HG02642 (cell line): Measurements from ENCODE around the gene HCFC1.
"Not testable (repeated sequence)": the region's sequence is repeated elsewhere in the genome, so short reads cannot be mapped to it uniquely, and the experiment has no call there.

Source experiments
- ATAC-seq: cut with Tn5 transposase; IDR thresholded peaks from one replicate; pipeline ENCODE4 v1.9.1; 2021; ENCODE audit warnings: mild to moderate bottlenecking; ENCODE audit not compliant: unreplicated experiment, poor library complexity

The HCFC1 gene

DNA sequence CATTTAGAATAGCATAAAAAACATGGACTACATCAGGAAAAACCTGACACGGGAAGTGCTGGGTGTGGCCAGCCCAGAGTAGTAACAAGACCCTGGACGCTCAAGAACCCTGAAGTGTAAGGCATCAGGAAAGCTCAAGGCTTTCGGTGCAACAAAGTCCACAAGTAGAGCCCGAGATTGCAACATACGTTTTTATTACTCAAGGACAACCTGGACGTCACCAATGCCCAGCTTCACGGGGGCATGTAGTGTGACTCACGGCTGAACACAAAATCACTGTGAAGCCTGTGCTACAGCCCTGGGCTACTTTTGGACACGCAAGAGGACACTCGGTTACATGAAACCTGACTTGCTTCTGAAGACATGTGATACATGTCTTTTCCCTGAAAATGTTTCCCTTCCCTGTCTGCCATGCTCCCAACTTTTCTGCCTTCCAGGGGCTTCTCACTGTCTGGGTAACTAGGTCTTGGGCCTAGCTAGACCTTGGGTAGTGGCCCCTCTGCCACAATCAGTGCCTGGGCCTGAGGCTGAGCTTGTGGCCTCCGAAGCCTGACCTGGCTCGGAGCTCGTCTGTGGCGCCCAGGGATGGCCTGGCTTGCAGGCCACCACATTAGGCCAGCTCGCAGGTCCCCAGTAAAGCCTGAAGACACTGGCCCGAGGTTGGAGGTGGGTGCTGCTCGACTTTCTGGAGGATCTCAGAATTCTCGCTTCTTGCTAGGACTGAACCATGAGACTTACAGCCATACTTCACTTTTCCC is 38.9 kb upstream of the HCFC1 start:
- ATAC-seq, result no peak

DNA sequence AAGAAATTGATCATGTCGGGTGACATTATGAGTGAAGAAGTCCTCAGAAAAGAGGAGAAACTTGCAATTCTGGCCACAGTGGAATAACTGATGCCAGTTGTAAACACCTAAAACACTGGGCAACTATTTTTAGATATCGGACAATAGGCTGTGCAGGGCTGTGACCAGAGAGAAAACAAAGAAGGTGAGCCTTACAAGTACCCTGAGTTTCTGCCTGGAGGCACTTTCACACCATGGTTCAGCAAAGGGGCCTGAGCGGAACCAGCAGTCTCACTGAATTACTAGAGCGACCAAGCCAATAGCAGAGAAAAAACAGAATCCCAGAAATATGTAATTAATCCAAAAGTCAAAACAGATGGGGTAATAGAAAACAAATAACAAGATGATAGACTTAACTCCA is 36.9 kb upstream of the HCFC1 start:
- peak; percentile 4 for ATAC-seq

GRCh38 chrX:154006947-154007346 is 35.3 kb upstream of the HCFC1 start:
- no peak for ATAC-seq

GRCh38 chrX:154004315-154004714 is 32.7 kb upstream of the HCFC1 start:
- no peak for ATAC-seq

GRCh38 chrX:154002215-154002719 is 30.6 kb upstream of the HCFC1 start:
- ATAC-seq, result no peak

DNA sequence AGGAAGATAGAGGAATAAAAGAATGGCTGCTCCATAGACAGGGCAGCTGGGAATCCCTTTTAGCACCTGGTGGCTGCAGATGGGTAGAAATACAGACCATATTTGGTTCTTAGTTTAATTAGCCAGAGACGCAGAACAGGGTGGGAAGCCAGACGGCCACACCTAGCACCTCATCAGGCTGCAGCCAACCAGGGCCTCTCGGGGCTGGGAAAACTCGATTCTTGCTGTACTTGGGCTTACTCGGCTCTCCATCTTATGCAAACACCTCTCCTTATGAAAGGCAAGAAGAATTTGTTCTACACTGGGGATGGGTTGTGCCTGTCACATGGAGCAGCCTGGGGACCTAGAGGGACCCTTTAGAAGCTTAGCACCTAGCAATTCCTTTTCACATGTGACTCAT is 28.4 kb upstream of the HCFC1 start:
- no peak for ATAC-seq

DNA sequence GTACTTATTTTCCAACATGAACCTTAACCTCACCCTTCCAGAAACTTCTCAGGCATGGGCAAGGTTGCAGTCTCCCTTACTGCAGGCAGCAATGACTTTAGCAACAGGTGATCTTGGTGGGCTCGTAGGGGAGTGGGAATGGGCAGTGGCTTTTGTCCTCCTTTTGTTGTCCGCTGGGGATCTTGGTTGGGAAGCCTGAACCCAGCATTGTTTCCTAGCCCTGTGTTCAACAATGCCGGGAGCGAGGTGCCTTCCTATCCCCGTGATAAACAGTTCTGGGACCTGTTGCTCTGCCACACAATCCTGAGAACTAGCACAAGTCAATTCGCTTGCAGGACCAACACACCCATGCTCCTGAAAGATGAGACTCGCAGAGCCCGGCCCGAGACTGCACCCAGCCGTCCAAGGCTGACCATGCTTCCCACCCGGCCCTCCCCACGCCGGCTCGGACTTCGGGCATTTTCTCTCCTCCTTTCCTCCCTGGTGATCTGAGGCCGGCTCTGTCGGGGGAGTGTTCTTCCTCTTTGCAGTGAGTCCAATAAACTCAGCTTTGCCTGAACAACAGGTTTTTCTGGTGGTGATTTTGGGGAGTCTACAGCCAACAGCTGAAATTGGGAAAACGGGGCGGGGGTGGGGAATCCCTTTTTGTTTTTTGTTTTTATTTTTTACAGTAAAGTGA is 27.9 kb upstream of the HCFC1 start:
- ATAC-seq, result no peak

DNA sequence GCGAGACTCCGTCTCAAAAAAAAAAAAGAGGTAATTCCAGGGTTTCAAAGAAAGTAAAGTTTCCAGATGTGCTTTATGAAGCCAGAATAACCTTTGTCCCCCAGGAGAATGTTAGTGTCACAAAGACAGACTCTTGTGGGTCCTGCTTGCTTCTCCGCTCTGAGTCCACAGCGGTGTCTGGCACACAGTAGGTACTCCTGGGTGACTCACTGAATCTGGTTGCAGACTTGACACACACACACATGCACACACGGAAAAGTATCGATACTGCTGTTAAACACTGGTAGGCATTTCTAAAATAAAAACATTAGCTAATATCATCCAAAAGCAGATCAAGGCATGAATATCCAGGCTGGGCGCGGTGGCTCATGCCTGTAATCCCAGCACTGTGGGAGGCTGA is 23.9 kb upstream of the HCFC1 start:
- no peak for ATAC-seq

GRCh38 chrX:153994398-153994797 is 22.8 kb upstream of the HCFC1 start:
- ATAC-seq, result not testable (repeated sequence)

DNA sequence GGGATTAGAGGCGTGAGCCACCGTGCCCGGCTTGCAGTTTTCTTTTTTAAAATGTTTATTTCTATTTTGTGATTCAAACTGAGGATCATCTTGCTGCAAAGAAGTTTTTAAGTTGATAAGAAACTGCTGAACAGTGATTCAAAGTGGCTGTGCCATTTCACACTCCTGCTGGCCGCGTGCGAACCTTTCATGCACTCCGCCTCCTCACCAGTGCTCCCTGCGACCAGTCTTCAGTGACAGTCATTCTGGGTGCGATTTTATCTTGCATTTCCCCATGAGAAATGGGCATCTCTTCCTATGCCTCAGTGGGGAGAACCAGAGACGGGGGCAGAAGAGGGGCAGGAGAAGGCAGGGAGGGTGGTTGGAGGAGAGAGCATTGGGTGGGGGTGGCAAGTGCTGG is 22.4 kb upstream of the HCFC1 start:
- no peak for ATAC-seq

DNA sequence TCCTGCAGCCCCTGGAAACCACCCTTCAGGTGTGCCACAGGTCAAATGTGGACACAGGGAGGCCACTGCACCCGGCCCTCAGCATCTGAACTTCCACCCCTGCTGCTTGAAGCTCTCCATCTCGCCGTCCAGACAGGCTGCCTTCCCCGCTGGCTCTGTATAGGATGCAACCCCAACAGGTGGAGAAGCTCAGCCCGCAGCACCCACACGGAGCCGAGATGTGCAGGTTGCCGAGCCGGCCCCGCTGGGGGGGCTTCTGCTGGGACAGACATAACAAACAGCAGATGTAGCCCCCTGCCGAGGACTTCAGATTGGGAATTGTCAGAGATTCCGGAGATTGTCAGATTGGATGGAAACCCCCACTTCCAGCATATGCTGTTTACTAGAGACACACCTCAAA is 21.5 kb upstream of the HCFC1 start:
- no peak for ATAC-seq

- no peak for ATAC-seq
Measured at GRCh38 chrX:153992180-153992579, 20.6 kb upstream of the HCFC1 start.

DNA sequence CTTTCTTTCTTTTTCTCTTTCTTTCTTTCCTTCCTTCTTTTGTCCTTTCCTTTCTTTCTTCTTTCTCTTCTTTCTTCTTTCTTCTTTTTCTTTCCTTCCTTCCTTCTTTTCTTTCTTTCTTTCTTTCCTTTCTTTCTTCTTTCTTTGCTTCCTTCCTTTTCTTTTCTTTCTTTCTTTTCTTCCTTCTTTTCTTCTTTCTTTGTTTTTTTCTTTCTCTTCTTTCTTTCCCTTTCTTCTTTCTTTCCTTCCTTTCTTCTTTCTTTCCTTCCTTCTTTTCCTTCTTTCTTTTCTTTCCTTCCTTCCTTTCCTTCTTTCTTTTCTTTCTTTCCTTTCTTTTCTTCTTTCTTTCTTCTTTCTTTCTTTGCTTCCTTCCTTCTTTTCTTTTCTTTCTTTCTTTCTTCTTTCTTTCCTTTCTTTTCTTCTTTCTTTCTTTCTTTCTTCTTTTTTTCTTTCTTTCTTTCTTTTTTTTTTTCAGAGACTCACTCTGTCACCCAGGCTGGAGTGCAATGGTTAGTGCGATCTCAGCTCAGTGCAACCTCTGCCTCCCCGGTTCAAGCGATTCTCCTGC is 19.5 kb upstream of the HCFC1 start:
- ATAC-seq, result no peak

DNA sequence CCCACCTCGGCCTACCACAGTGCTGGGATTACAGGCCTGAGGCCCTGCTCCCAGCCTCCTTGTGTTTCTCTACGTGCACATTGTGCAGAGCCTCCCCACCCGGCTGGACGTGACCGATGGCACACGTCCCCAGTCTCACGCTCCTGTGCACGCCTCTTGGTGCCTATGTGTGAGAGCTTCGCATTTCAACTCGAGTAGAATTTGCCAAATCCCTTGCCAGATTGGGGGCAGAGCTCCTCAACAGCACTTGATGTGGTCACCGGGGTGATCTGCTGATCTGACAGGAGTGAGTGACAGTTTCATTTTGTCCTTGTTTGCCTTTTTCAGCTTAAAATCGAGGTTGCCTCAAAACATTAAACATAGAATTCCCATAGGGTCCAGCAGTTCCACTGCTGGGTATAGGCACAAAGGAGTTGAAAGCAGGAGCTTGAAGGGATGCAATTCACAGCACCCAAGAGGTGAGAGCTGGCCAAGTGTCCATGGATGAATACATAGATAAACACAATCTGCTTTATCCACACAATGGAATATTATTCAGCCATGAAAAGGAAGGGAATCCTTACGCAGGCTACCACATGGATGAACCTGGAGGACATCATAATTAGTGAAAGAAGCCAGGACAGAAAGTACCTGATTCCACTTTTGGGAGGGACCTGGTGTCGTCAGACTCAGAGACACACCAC is 18.5 kb upstream of the HCFC1 start:
- ATAC-seq, result no peak

DNA sequence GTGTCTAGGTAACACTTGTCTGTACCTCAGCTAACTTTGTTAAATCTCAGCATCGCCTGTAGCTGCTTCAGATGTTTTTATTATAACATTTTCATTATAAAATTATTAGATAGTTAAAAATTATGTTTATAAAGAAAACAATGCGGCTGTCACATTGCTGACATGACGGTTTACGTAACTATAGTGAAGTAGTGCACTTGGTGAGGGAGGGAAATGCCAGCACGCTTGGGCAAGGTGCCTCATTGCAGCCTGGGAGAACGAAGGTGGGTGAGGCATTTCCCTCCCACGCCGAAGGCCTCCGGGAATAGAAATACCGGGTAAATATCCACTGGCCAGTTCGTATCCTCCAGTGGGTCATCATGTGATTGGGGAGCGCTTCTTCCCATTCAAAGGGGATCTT is 16.9 kb upstream of the HCFC1 start:
- ATAC-seq, result no peak

DNA sequence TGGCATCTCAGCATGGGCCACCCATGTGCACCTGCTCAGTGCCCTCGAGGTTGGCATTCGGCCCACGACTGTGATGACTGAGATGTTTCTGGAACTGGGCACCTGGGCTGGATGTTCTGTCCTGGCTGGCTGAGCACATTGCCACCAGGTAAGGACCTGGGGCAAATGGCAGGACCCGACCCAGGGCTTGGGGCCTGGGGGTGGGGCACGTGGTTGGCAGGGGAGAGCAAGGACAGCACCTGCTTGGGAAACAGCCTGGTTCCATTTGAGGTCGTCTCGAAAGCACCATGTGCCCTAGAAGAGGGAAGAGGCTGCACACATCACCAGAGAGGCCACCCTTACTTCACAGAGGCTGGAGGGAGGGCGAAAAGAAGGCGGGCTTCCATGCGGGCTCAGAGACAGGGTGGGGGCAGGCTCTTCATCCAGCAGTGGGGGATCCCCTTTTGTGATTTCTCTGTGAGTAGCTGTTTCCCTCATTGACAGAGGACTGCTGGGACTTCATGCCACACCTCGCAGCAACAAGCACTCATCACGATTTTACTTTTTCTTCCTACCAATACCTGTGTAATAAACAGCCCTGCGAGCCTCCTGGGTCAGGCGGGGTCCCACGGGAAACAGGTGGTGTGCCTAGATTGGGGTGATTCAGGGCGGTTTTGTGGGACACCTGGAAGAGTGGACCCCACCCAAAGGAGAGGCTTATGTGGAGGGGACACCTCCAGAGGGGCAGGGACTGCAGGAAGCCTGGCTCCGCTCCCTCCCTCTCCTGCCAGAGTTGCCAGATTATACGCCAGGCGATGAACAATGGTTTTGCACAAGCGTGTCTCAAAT is 12.9 kb upstream of the HCFC1 start:
- no peak for ATAC-seq

DNA sequence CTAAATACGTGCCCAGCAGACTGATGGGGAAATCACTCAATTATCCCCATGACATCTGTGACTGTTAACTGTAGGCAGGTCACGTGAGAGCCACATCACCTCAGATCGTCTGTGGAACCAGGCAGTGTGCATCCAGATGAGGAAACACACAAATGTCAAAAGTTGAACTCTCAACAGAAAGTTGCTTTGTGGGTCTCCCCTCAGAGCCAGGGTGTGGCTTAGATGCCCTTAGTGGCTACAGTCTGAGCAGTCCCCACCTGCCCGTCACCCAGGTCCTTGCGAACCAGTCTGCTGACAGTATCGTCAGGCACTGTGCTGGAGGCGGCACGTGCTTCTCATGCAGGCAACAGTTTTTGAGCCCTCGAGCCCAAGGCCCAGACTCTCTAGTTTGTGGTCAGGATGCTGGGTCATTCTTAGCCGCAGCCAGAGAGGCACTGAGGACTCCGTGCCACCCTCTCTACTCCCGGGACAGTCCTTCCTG is 11.7 kb upstream of the HCFC1 start:
- no peak for ATAC-seq

DNA sequence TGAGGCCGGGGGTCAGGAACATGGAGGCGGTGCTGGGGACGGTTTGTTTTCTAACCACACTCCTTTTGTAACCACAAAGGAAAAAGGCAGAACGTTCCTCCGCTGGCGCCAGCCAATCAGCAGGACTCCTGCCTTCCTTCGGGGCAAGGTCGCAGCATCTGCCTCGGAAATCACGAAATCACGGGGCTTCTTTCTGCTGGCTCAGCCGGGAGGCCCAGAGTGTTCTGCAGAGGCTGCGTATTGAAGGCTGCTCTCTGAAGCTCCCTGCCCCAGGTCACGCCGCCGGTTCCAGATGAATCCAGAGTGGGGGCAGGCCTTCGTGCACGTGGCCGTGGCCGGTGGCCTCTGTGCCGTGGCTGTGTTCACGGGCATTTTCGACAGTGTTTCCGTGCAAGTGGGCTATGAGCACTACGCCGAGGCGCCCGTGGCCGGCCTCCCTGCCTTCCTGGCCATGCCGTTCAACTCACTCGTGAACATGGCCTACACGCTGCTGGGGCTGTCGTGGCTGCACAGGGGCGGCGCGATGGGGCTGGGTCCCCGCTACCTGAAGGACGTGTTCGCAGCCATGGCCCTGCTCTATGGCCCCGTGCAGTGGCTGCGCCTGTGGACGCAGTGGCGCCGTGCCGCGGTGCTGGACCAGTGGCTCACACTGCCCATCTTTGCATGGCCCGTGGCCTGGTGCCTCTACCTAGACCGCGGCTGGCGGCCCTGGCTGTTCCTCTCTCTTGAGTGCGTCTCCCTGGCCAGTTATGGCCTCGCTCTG is 10.3 kb upstream of the HCFC1 start:
- no peak for ATAC-seq

- ATAC-seq, result no peak
Measured at GRCh38 chrX:153981231-153981630, 9.6 kb upstream of the HCFC1 start.
